ENCODE results near the gene AP3S1.

DNA sequence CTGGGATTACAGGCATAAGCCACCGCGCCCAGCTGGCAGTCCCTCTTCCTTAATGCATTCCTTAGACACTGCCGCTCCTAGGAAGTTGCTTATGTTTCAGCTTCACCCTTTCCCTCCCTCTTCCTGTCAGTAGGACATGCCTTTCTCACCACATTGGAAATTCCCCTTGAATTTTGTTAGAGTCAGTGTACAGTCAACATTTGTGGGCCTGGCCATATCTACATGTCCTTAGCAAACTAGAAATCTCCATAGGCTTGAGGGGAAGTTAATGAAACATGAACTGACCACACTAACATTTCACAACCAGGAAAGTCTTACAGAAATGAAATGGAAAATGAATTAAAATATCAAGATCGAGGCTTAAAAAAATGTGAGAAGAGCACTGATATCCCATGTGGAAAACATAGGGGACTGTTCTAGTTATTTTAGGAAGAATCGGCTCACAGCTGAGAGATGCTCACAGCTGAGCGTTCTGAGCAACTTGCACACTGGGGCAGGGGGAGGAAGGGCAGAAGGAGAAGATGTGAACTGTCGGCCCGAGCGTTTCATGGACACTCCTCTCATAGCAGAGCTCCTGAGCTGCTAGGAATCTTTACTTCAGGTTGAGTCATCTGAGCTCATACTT, 99.4 kb downstream of the AP3S1 start:
- TF ChIP-seq CTCF (IDR thresholded peaks at IDR 0.05): no peak
- TF ChIP-seq POLR2A (IDR thresholded peaks at IDR 0.05): no peak

Data from uterus (tissue), 2 donors.